Stimulated activated CD8-positive, alpha-beta memory T cell treated with anti-CD3 and anti-CD28 coated beads, Interleukin-12 subunit alpha, Interleukin-12 subunit beta, amount 100 ng/mL, for 24 hours (primary cell): ENCODE data around the gene SAMD5.

Source experiments
- DNase-seq: peaks from one replicate; pipeline ENCODE4 v3.0.0-alpha.2; 2020; ENCODE audit errors: extremely low read depth

Gene SAMD5

DNA sequence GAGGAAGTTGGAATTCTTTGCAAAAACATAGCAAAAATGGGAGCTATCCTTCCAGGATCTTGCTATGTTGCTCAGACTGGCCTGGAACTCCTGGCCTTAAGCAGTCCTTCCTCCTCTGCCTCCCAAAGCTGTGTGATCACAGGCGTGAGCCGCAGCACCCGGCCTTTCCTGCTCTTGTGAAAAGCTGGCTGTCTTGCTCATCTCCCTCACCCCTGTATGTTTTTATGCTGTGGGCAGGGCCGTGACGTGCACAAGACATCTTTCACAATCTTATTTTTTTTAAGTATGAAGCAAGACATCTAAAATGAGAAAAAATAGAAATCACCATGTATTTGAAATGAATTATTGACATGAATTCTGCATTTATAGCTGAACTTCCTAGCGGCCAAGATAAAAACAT, 110.4 kb downstream of the SAMD5 start:
- DNase-seq, result no peak
